ENCODE data around the gene SHROOM1.
"Not testable (repeated sequence)": the region's sequence is repeated elsewhere in the genome, so short reads cannot be mapped to it uniquely, and the experiment has no call there.

SHROOM1 gene

GRCh38 chr5:132830436-132831094, at the start of gene SHROOM1:
Gene SHROOM1, minus strand, starts transcription at chr5:132830647. Its CDS starts 4,507 bp downstream, at chr5:132826140.
- no peak for DNase-seq

DNA sequence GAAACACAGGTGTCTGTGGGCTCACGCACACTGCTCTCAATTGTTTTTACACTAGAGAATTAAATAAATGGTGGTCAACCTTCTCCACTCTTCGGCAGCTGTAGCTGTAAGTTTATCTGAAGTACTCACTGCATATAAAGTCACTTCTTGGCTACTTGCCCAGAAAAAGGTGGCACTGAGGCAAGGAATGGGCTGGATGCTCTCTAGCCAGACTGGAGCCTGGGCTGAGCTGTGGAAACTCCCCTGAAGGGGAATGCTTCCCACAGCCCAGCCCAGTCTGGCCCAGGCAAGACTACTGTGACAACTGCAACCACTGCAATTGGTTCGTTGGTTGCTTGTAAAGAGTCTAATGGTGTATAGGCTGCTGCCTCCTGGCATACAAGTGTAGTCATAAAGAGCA, 47.5 kb upstream of the SHROOM1 start:
- no peak for DNase-seq

- DNase-seq, result no peak
Measured at GRCh38 chr5:132877466-132877865, 47.0 kb upstream of the SHROOM1 start.

- DNase-seq, result no peak
Measured at GRCh38 chr5:132876020-132876759, 45.7 kb upstream of the SHROOM1 start.

GRCh38 chr5:132873930-132874271, 43.5 kb upstream of the SHROOM1 start:
- DNase-seq, result no peak

- DNase-seq, result no peak
Measured at GRCh38 chr5:132873119-132873929, 42.9 kb upstream of the SHROOM1 start, which contains the start of gene LEAP2. Gene LEAP2, plus strand, starts transcription at chr5:132873668. Its CDS starts 27 bp downstream, at chr5:132873695.

DNA sequence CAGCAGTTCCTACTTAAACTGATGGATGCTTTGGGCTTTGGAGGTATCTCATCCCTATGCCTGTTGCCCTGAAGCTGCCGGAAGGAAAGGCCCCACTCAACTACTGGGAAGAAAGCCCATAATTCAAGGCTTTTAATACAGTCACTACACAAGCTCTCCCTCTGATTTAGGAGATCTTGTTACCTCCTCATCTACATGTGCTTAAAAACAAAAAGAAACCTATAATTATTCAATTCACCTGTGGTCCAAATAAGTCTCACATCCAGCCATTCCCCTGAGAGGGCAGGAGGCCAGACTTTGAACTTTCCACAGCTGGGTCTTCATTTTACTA, 42.3 kb upstream of the SHROOM1 start:
- no peak for DNase-seq

DNA sequence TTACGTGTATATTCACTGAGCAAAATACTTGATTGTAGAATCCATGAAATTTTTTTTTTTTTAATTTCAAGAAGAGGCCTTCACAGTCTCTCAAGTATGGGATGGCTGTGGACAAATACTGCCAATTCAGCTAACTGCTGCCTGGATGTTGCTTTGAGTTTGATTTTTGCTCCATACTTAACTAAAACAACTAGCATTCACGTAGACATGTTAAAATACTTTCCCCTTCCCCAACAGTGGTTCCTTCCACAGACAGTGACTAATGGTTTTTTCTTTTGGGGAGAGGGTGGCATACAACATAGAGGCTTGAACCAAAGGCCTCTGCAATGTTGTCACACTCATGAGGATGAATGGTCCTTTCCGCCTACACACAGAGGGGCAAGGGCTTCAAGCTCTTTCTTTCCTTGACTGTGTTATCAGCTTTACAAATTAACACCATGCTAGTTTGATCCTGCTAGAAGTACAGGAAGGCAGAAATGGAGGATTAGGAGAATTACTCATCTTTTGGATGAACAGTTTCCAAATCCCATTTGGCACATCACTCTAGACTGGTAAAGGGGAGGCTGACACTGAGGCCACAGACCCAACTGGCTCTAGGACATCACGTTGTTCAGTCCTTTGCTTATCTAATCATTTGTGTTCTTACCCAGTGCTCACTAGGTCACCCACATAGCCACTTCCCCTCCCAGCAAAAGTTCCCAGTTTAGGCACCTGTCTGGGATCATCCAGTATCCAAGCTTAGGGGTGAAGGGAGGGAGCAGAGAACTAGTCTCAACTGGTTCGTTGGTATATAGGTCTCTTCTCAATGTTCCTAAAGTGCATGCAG, 41.2 kb upstream of the SHROOM1 start:
- DNase-seq, result no peak

DNA sequence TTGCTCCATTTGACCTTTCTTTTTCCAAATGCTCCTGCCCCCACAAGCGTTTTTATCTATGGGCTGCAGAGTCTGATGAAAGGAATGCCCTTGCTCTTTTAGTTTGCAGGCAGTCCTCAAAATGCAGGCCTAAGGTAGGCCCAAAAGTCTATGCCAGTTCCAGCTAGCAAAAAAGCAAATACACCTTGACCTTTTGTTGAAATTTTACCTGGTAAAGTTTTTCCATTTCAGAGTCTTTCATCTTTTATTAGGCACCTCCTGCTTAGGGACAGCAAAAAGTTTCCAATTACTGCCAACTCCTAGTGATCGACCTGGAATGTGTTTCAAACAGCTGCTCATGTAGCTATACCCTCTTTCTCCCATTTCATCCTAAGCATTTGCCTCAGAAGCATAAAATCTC, 40.4 kb upstream of the SHROOM1 start:
- no peak for DNase-seq

GRCh38 chr5:132868754-132869153, 38.3 kb upstream of the SHROOM1 start:
- no peak for DNase-seq

GRCh38 chr5:132867046-132867451, 36.6 kb upstream of the SHROOM1 start:
- DNase-seq, result no peak

GRCh38 chr5:132866342-132867045, 36.0 kb upstream of the SHROOM1 start, which contains the start of the genes GDF9 and UQCRQ:
Gene GDF9, minus strand, starts transcription at chr5:132866469. Its CDS starts 1,936 bp downstream, at chr5:132864533.
Gene UQCRQ, plus strand, starts transcription at chr5:132866642. Its CDS starts 240 bp downstream, at chr5:132866882.
- peak; percentile 90 to 91 for DNase-seq

GRCh38 chr5:132865668-132866341, 35.4 kb upstream of the SHROOM1 start:
- no peak for DNase-seq

DNA sequence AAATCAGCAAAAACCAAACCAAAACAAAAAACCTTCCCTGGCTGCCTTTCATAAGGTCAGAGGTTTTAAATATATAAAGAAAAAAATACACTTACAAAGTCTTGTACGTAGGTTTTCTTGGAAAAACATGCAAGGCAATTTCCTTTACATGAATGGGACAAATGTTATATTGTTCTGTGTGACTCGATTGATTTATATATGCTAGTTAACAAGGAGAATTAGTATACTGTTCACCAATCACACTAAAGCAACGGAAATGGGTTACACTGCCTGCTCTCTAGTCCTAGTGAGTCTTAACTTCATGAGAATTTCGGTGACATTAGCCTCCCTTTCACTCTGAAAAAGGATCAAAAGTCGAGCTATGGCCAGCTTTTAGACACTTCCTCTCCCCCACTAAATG, 30.3 kb upstream of the SHROOM1 start:
- no peak for DNase-seq

- DNase-seq, result no peak
Measured at GRCh38 chr5:132859889-132860437, 29.5 kb upstream of the SHROOM1 start.

- no peak for DNase-seq
Measured at GRCh38 chr5:132856011-132856410, 25.6 kb upstream of the SHROOM1 start.

GRCh38 chr5:132854992-132855391, 24.5 kb upstream of the SHROOM1 start:
- DNase-seq, result not testable (repeated sequence)

- no peak for DNase-seq
Measured at GRCh38 chr5:132854301-132854700, 23.9 kb upstream of the SHROOM1 start.

GRCh38 chr5:132853790-132854189, 23.3 kb upstream of the SHROOM1 start:
- no peak for DNase-seq

DNA sequence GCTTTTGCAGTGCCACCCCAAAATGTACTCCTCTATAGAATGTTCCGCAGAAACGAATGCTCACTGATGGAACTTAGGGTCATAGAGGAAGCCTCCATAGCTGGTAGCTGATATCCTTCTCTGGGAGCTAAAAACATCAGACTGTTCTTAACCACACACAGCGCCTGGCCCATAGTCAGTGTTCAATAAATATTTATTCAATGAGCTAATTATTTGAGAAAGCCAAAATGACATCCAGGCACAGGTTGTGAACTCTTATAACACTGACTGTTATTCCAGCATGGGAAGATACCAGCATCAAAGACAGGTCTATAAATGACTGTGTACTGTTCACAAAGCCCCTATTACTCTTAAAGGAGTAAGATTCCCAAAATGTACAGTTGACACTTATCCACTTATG, 22.9 kb upstream of the SHROOM1 start:
- no peak for DNase-seq

- no peak for DNase-seq
Measured at GRCh38 chr5:132850066-132850465, 19.6 kb upstream of the SHROOM1 start.

Data from activated CD4-positive, alpha-beta T cell treated with anti-CD3 and anti-CD28 coated beads for 4 hours (primary cell).